ENCODE measurements around the gene RNASEH1.

DNA sequence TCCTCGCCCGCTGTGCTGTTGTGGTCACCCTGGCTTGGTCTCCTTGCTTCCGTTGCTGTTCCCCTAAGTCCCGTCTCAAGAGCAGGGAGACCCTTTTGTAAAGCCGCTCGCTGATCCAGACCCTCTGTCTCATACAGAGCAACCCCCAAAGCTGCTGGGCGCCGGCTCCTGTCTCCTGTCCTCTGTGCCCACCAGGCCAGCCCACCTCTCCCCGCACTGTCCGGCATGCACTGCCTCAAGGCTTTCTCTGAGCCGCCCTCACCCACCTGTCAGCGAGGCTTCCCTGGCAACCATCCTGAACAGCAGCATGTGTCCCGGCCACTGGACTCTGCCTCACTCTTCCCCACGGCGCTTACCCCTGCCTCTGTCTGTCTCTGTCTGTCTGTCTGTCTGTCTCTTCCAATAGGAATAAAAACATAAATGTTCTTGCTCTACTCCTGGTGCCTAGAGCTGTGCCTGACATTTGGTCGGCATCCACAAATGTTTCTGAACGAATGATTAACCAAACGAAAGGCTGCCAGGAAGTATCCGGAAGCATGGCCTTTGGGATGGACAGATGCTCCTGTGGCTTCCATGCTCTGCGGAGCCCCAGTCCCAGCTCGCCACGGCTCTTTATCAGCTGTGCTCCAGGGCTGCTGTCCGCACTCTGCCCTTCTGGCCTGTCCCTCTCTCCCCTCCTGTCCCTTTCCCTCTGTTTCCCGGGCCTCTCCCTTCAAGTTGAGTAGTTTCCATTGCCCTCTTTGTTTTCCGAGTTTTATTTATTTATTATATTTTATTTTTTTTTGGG is 44.6 kb upstream of the RNASEH1 start:
- TF ChIP-seq, protein P1, sequence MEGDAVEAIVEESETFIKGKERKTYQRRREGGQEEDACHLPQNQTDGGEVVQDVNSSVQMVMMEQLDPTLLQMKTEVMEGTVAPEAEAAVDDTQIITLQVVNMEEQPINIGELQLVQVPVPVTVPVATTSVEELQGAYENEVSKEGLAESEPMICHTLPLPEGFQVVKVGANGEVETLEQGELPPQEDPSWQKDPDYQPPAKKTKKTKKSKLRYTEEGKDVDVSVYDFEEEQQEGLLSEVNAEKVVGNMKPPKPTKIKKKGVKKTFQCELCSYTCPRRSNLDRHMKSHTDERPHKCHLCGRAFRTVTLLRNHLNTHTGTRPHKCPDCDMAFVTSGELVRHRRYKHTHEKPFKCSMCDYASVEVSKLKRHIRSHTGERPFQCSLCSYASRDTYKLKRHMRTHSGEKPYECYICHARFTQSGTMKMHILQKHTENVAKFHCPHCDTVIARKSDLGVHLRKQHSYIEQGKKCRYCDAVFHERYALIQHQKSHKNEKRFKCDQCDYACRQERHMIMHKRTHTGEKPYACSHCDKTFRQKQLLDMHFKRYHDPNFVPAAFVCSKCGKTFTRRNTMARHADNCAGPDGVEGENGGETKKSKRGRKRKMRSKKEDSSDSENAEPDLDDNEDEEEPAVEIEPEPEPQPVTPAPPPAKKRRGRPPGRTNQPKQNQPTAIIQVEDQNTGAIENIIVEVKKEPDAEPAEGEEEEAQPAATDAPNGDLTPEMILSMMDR (IDR thresholded peaks at IDR 0.05): no peak
- no peak for TF ChIP-seq POLR2A (IDR thresholded peaks at IDR 0.05)
